GM12878 (cell line): ENCODE data around the gene SORT1. TPM values are rescaled to one million over a fixed set of nuclear protein-coding genes. Genes with fewer than 3 reads are reported as not detected.

Experiments used
- ATAC-seq: fragments of 200-7000 bp; cut with Tn5 transposase; 3 replicates; pipeline ENCODE4 v1.9.1; 2020; ENCODE audit warnings: mild to moderate bottlenecking, moderate library complexity
- BruUV-seq: library from RNA; stranded (reverse); fragments of 400-500 nt; replicated peaks from 2 replicates; lab custom pipeline; 2021; lab: Mats Ljungman, UMichigan
- CTCF ChIA-PET: fragments of 300-600 bp; sonication (Branson Sonifier 250); formaldehyde crosslinking; extraction: SDS; loops from one replicate; lab custom pipeline; 2021; ENCODE audit warnings: inconsistent platforms; lab: Yijun Ruan, JAX
- POLR2A ChIA-PET: fragments of 350-600 bp; formaldehyde crosslinking; extraction: SDS; loops from one replicate; lab custom pipeline; 2021; ENCODE audit warnings: inconsistent platforms; lab: Charles Lee
- RAD21 ChIA-PET: fragments of 300-600 bp; sonication (Branson Sonifier 250); formaldehyde crosslinking; loops from one replicate; lab custom pipeline; 2023; ENCODE audit warnings: antibody characterized with exemption; ENCODE audit not compliant: unreplicated experiment; lab: Charles Lee
- SMC1A ChIA-PET: fragments of 300-600 bp; sonication (Branson Sonifier 250); formaldehyde crosslinking; loops from one replicate; lab custom pipeline; 2023; ENCODE audit not compliant: unreplicated experiment, uncharacterized antibody; lab: Charles Lee
- DNase-seq: peaks from one replicate; pipeline ENCODE4 v3.0.0-alpha.2; 2011; ENCODE audit warnings: low read depth, low spot score
- FAIRE-seq: peaks from 3 replicates; lab custom pipeline; 2011; peaks lifted over from hg19 to GRCh38; lab: Jason Lieb, UNC
- H2AFZ ChIP-seq: 2 replicates; pipeline ENCODE4 v1.6.0; 2011; ENCODE audit warnings: low read depth, low read length, control low read depth; ENCODE audit not compliant: control insufficient read depth
- H3K27ac ChIP-seq: 2 replicates; pipeline ENCODE4 v1.5.1; 2011; ENCODE audit warnings: control low read depth; ENCODE audit not compliant: control insufficient read depth, insufficient read depth
- H3K27me3 ChIP-seq, 2 experiments: replicated peaks in 1 of 2; 2 replicates each; pipeline versions ENCODE4 v1.6.0 to v1.6.1; 2011; ENCODE audit warnings: low read length in 1 of 2; ENCODE audit not compliant: control insufficient read depth in 2 of 2, insufficient read depth in 2 of 2
- H3K36me3 ChIP-seq, 2 experiments: 2 replicates each; pipeline ENCODE4 v1.5.1; 2011; ENCODE audit warnings: low read length in 1 of 2; ENCODE audit not compliant: control insufficient read depth in 2 of 2, insufficient read depth in 2 of 2
- H3K4me1 ChIP-seq: 2 replicates; pipeline ENCODE4 v1.6.1; 2011; ENCODE audit warnings: mild to moderate bottlenecking, low read length, moderate library complexity, mixed read lengths; ENCODE audit not compliant: control insufficient read depth, insufficient read depth
- H3K4me2 ChIP-seq: 2 replicates; pipeline ENCODE4 v1.6.0; 2011; ENCODE audit warnings: control low read depth; ENCODE audit not compliant: control insufficient read depth, insufficient read depth
- H3K4me3 ChIP-seq: fragments of 200-600 bp; sonication (generic); 2 replicates; pipeline ENCODE4 v1.5.1; 2016
- H3K79me2 ChIP-seq: 2 replicates; pipeline ENCODE4 v1.6.0; 2011; ENCODE audit warnings: low read length; ENCODE audit not compliant: control insufficient read depth, insufficient read depth
- H3K9ac ChIP-seq: 2 replicates; pipeline ENCODE4 v1.8.0; 2011; ENCODE audit warnings: low read length, control low read depth, mixed read lengths; ENCODE audit not compliant: control insufficient read depth, insufficient read depth
- H3K9me3 ChIP-seq: replicated peaks from 3 replicates; pipeline ENCODE4 v1.5.1; 2011; ENCODE audit warnings: mild to moderate bottlenecking, low read length; ENCODE audit not compliant: control insufficient read depth, insufficient read depth
- H4K20me1 ChIP-seq: 2 replicates; pipeline ENCODE4 v1.6.0; 2011; ENCODE audit not compliant: control insufficient read depth, insufficient read depth
- BCL11A ChIP-seq: IDR thresholded peaks from 2 replicates; pipeline ENCODE4 v1.6.1; 2011; ENCODE audit warnings: low read depth, low read length
- CBX5 ChIP-seq: sonication (generic); IDR thresholded peaks from 2 replicates; pipeline ENCODE4 v1.6.1; 2016; ENCODE audit warnings: low read depth, moderate library complexity, mild to moderate bottlenecking, inconsistent platforms
- CHD1 ChIP-seq: IDR thresholded peaks from 2 replicates; pipeline ENCODE4 v1.6.1; 2012; ENCODE audit warnings: low read depth, low read length, improper control_type of control experiment
- FOXK2 ChIP-seq: fragments of 450-650 bp; IDR thresholded peaks from 2 replicates; pipeline ENCODE4 v1.6.1; 2017; ENCODE audit warnings: mild to moderate bottlenecking, moderate library complexity
- GABPA ChIP-seq: IDR thresholded peaks from 2 replicates; pipeline ENCODE4 v1.6.1; 2014; ENCODE audit warnings: antibody characterized with exemption, low read depth, mild to moderate bottlenecking, inconsistent platforms
- IKZF1 ChIP-seq: fragments of 450-650 bp; conservative IDR thresholded peaks from 2 replicates; pipeline ENCODE4 v1.6.1; 2017; ENCODE audit warnings: antibody characterized with exemption, mild to moderate bottlenecking
- MYC ChIP-seq: IDR thresholded peaks from 2 replicates; pipeline ENCODE4 v1.6.1; 2011; ENCODE audit warnings: mild to moderate bottlenecking, low read length, moderate library complexity, inconsistent platforms; ENCODE audit not compliant: insufficient read depth, insufficient replicate concordance, insufficient read length, severe bottlenecking
- NBN ChIP-seq: fragments of 450-650 bp; IDR thresholded peaks from 2 replicates; pipeline ENCODE4 v1.6.1; 2016
- NR2F1 ChIP-seq: fragments of 450-650 bp; conservative IDR thresholded peaks from 2 replicates; pipeline ENCODE4 v1.6.1; 2017; ENCODE audit warnings: mild to moderate bottlenecking
- PBX3 ChIP-seq: IDR thresholded peaks from 2 replicates; pipeline ENCODE4 v1.6.1; 2011; ENCODE audit warnings: mild to moderate bottlenecking, low read depth, low read length, moderate library complexity; ENCODE audit not compliant: insufficient replicate concordance
- POU2F2 ChIP-seq: IDR thresholded peaks from 3 replicates; pipeline ENCODE4 v1.6.1; 2011; ENCODE audit warnings: low read depth, mild to moderate bottlenecking, low read length, borderline replicate concordance
- SMAD1 ChIP-seq: fragments of 450-650 bp; IDR thresholded peaks from 2 replicates; pipeline ENCODE4 v1.6.1; 2018; ENCODE audit warnings: mild to moderate bottlenecking, low read depth; ENCODE audit not compliant: partially characterized antibody
- SMARCA5 ChIP-seq: fragments of 450-650 bp; IDR thresholded peaks from 2 replicates; pipeline ENCODE4 v1.6.1; 2017; ENCODE audit warnings: mild to moderate bottlenecking
- SPI1 ChIP-seq: IDR thresholded peaks from 2 replicates; pipeline ENCODE4 v1.6.1; 2011; ENCODE audit warnings: low read depth, mild to moderate bottlenecking, low read length, moderate library complexity, borderline replicate concordance; ENCODE audit not compliant: insufficient read depth
- SREBF1 ChIP-seq: IDR thresholded peaks from 2 replicates; pipeline ENCODE4 v1.6.1; 2012; ENCODE audit warnings: mild to moderate bottlenecking, low read length
- SUPT20H ChIP-seq: IDR thresholded peaks from 2 replicates; pipeline ENCODE4 v1.6.1; 2011; ENCODE audit warnings: low read depth, mild to moderate bottlenecking, low read length, moderate library complexity, borderline replicate concordance; ENCODE audit not compliant: control insufficient read depth
- SUZ12 ChIP-seq: fragments of 200-600 bp; sonication (generic); IDR thresholded peaks from one replicate; pipeline ENCODE4 v1.6.1; 2018; ENCODE audit warnings: antibody characterized with exemption, mild to moderate bottlenecking; ENCODE audit not compliant: unreplicated experiment
- YY1 ChIP-seq: IDR thresholded peaks from 2 replicates; pipeline ENCODE4 v1.6.1; 2011; ENCODE audit warnings: low read depth, mild to moderate bottlenecking, low read length
- ZBED1 ChIP-seq: IDR thresholded peaks from 2 replicates; pipeline ENCODE4 v1.6.1; 2016; ENCODE audit warnings: borderline replicate concordance
- ZNF24 ChIP-seq: fragments of 450-650 bp; IDR thresholded peaks from 2 replicates; pipeline ENCODE4 v1.6.1; 2017; ENCODE audit warnings: antibody characterized with exemption, mild to moderate bottlenecking
- WGBS: methylation state at CpG from one replicate; pipeline ENCODE4 v1.1.6; 2016; ENCODE audit warnings: low lambda C conversion rate; ENCODE audit not compliant: insufficient replicate concordance, insufficient coverage; ENCODE audit errors: missing lambda C conversion rate; 5-methylcytosine and 5-hydroxymethylcytosine counted together
- in situ Hi-C: fragments of 300-500 bp; cut with MboI; formaldehyde crosslinking; loops from 9 replicates; pipeline ENCODE4 v1.14.3; 2018; ENCODE audit warnings: mixed read lengths
- intact Hi-C: fragments of 100-400 bp; cut with micrococcal nuclease; formaldehyde crosslinking; loops from one replicate; pipeline ENCODE4 v1.14.2; 2022; ENCODE audit not compliant: unreplicated experiment
- polyA plus RNA-seq, 11 experiments: library from polyadenylated mRNA; depleted of rRNA in 4 of 11; unstranded in 6 of 11; stranded (reverse) in 5 of 11; fragments of >200 nt; fragmentation: Nextera tagmentation in 4 of 11; fragmentation: Illumina TruSeq in 1 of 11; extraction: Ambion mirVana in 4 of 11; extraction: Trizol in 1 of 11; gene quantifications; 1 replicate in 1 of 11; 2 replicates in 10 of 11; pipeline versions ENCODE4 v1.2.1 to v1.2.3, GENCODE V29; 2011 to 2016; ENCODE audit warnings: inconsistent platforms in 2 of 11, missing spikeins in 2 of 11, low read depth in 1 of 11
- total RNA-seq, 4 experiments: library from RNA; depleted of rRNA in 3 of 4; stranded (reverse); fragments of >200 nt in 3 of 4; fragmentation: Illumina TruSeq in 1 of 4; extraction: Trizol in 1 of 4; gene quantifications; 2 replicates each; pipeline versions ENCODE4 v1.2.1 to v1.2.3, GENCODE V29; 2013 to 2021

The SORT1 gene
- total and polyA plus RNA-seq, 10 of the 15 experiments (the other 5 are each of a cell fraction or from before 2014, with no cell fraction given), result 0.06 to 1.9 (median 0.33) TPM; not detected in 1

GRCh38 chr1:109266965-109267364, 130.8 kb downstream of the SORT1 start:
- BruUV-seq, result no TSS peak
- ATAC-seq (no peak), FAIRE-seq (no peak), DNase-seq (no peak)
- Histone ChIP-seq H3K4me1 (no peaks in the 10 kb centered on the region), H3K9me3 (no peaks in the 10 kb centered on the region), H3K27ac (no peak overlapping the region), H3K36me3 (no peaks in the 10 kb centered on the region), H3K4me2 (no peak overlapping the region), H3K27me3 (no peaks in the 10 kb centered on the region), H3K4me3 (no peak overlapping the region), H3K9ac (no peak overlapping the region), H4K20me1 (no peaks in the 10 kb centered on the region), H3K79me2 (no peaks in the 10 kb centered on the region), H2AFZ (no peak overlapping the region)
- in situ Hi-C loops, result no loop called here
- SMC1A ChIA-PET, result no interaction called here
- no peak for TF ChIP-seq FOXK2
- TF ChIP-seq YY1, result no peak
- no peak for TF ChIP-seq IKZF1
- no peak for TF ChIP-seq CBX5
- TF ChIP-seq POU2F2, result no peak
- no peak for TF ChIP-seq BCL11A
- no peak for TF ChIP-seq SREBF1
- TF ChIP-seq SPI1, result no peak
- WGBS, result 61% methylated on average over 11 of the region's 11 CpGs
- RAD21 ChIA-PET, result interaction anchor here (0.7 to 1.0 kb wide), 2 partner anchors 11 to 266 kb away, joined by 3 read pairs; no protein-coding TSS in a partner anchor
- POLR2A ChIA-PET, result no interaction called here
- intact Hi-C loops, result no loop called here
- CTCF ChIA-PET, result interaction anchor here (1.8 to 4.6 kb wide), 2 partner anchors 132 to 266 kb away, joined by 7 to 45 read pairs; partner anchors contain the start of gene SORT1

- POLR2A ChIA-PET, result no interaction called here
- intact Hi-C loops, result no loop called here
- TF ChIP-seq ZBED1 (no peak), NBN (no peak), SUPT20H (no peak), MYC (no peak), NR2F1 (no peak), GABPA (no peak), CHD1 (no peak), SUZ12 (no peak), SMAD1 (no peak), ZNF24 (no peak), YY1 (no peak), PBX3 (no peak), SMARCA5 (no peak)
Measured at GRCh38 chr1:109265741-109266330, 131.9 kb downstream of the SORT1 start.

More at GRCh38 chr1:109265741-109266330, 131.9 kb downstream of the SORT1 start:
- DNase-seq, result no peak
- FAIRE-seq, result no peak
- ChIA-PET RAD21 (no interaction called here), CTCF (interaction anchor here (0.6 to 4.6 kb wide), 4 partner anchors 12 to 267 kb away, joined by 3 to 45 read pairs (median 12); partner anchors contain the start of gene SORT1), SMC1A (no interaction called here)
- ATAC-seq, result no peak
- no peak overlapping the region for H3K9ac ChIP-seq
- BruUV-seq, result no TSS peak
- H3K27me3 ChIP-seq, result no peaks in the 10 kb centered on the region
- H4K20me1 ChIP-seq, result no peaks in the 10 kb centered on the region
- in situ Hi-C loops, result no loop called here
- 46% methylated on average over 13 of the region's 13 CpGs for WGBS
- no peak overlapping the region for H2AFZ ChIP-seq
- H3K4me1 ChIP-seq, result no peaks in the 10 kb centered on the region
- no peak overlapping the region for H3K27ac ChIP-seq
- no peaks in the 10 kb centered on the region for H3K79me2 ChIP-seq
- no peaks in the 10 kb centered on the region for H3K9me3 ChIP-seq
- no peak overlapping the region for H3K4me2 ChIP-seq
- H3K4me3 ChIP-seq, result no peak overlapping the region
- H3K36me3 ChIP-seq, result no peaks in the 10 kb centered on the region
